ENCODE measurements around the gene FGF12.

Gene FGF12

GRCh38 chr3:192216067-192216466 is 511.3 kb downstream of the FGF12 start:
- in situ Hi-C loops (cut with MboI; ENCODE audit: low pct_unique_long_range_greater_than_20kb, low sequenced_read_pairs, unreplicated experiment) = loop anchor here (25.0 kb wide), 1 partner anchor 804 kb away; no protein-coding TSS in a partner anchor
- TF ChIP-seq, protein P1, sequence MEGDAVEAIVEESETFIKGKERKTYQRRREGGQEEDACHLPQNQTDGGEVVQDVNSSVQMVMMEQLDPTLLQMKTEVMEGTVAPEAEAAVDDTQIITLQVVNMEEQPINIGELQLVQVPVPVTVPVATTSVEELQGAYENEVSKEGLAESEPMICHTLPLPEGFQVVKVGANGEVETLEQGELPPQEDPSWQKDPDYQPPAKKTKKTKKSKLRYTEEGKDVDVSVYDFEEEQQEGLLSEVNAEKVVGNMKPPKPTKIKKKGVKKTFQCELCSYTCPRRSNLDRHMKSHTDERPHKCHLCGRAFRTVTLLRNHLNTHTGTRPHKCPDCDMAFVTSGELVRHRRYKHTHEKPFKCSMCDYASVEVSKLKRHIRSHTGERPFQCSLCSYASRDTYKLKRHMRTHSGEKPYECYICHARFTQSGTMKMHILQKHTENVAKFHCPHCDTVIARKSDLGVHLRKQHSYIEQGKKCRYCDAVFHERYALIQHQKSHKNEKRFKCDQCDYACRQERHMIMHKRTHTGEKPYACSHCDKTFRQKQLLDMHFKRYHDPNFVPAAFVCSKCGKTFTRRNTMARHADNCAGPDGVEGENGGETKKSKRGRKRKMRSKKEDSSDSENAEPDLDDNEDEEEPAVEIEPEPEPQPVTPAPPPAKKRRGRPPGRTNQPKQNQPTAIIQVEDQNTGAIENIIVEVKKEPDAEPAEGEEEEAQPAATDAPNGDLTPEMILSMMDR (IDR thresholded peaks at IDR 0.05; ENCODE audit: extremely low read depth, insufficient read depth, missing control alignments) = no peak
- DNase-seq (ENCODE audit: low spot score) = no peak

DNA sequence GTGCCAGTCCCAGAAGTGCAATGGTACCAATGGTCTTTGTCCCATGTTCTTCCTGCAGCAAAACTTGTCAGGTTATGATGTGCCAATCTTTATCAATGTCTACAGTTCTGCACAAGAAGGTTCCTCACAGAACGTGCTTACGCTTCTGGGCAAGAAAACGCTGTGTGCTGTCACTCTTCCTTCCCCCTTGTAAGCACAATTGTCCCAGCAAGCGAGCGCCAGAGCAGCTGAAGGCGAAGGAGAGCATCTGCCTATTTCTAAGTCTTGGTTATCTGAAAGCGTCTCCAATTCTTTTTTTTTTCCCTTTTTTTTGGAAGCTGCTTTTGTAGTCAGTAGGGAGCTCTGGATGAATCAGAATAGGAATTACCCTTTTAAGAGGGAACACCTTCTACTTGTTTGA is 514.4 kb downstream of the FGF12 start:
- in situ Hi-C loops (cut with MboI; ENCODE audit: low pct_unique_long_range_greater_than_20kb, low sequenced_read_pairs, unreplicated experiment) = loop anchor here (25.0 kb wide), 1 partner anchor 801 kb away; no protein-coding TSS in a partner anchor
- TF ChIP-seq, protein P1 (IDR thresholded peaks at IDR 0.05; ENCODE audit: extremely low read depth, insufficient read depth, missing control alignments) = no peak
- DNase-seq (ENCODE audit: low spot score) = no peak

DNA sequence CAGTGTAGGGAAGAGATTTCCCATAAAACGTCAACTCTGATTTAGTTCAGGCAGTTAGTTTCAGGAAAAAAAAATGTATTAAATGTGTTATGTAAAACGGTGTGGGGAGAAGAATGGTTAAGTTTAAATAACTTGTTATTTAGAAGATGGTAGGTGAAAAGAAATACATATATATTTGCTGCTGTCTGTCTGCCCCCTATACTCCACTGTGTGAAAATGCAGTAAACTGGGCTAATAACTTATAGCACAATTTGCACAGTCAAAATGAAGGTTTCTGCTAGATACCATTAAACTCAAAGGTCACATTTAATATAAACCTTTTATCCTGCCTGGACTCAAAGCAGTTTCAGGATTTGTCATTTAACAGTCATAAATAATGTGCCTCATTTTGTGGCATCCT is 515.0 kb downstream of the FGF12 start:
- in situ Hi-C loops (cut with MboI; ENCODE audit: low pct_unique_long_range_greater_than_20kb, low sequenced_read_pairs, unreplicated experiment) = loop anchor here (25.0 kb wide), 1 partner anchor 800 kb away; no protein-coding TSS in a partner anchor
- DNase-seq (ENCODE audit: low spot score) = no peak
- TF ChIP-seq, protein P1 (IDR thresholded peaks at IDR 0.05; ENCODE audit: extremely low read depth, insufficient read depth, missing control alignments) = peak; percentile 46

- TF ChIP-seq, protein P1 (IDR thresholded peaks at IDR 0.05; ENCODE audit: extremely low read depth, insufficient read depth, missing control alignments) = no peak
- DNase-seq (ENCODE audit: low spot score) = no peak
- in situ Hi-C loops (cut with MboI; ENCODE audit: low pct_unique_long_range_greater_than_20kb, low sequenced_read_pairs, unreplicated experiment) = loop anchor here (25.0 kb wide), 1 partner anchor 795 kb away; no protein-coding TSS in a partner anchor
Observed at GRCh38 chr3:192207651-192208050, 519.7 kb downstream of the FGF12 start.

GRCh38 chr3:192207239-192207638 is 520.1 kb downstream of the FGF12 start:
- DNase-seq (ENCODE audit: low spot score) = no peak
- in situ Hi-C loops (cut with MboI; ENCODE audit: low pct_unique_long_range_greater_than_20kb, low sequenced_read_pairs, unreplicated experiment) = loop anchor here (25.0 kb wide), 1 partner anchor 795 kb away; no protein-coding TSS in a partner anchor
- TF ChIP-seq, protein P1 (IDR thresholded peaks at IDR 0.05; ENCODE audit: extremely low read depth, insufficient read depth, missing control alignments) = no peak

GRCh38 chr3:192194085-192194484 is 533.3 kb downstream of the FGF12 start:
- no peak for DNase-seq (ENCODE audit: low spot score)
- TF ChIP-seq, protein P1 (IDR thresholded peaks at IDR 0.05; ENCODE audit: extremely low read depth, insufficient read depth, missing control alignments) = no peak
- in situ Hi-C loops (cut with MboI; ENCODE audit: low pct_unique_long_range_greater_than_20kb, low sequenced_read_pairs, unreplicated experiment) = no loop called here

Measured in GM13977 (cell line).